Left colon (tissue), 2 donors: ENCODE measurements around the gene TFAP2A. TPM values are rescaled to one million over a fixed set of nuclear protein-coding genes. Genes with fewer than 3 reads are reported as not detected.
A peak's percentile ranks its signal among the peaks of the same experiment; 100 is the strongest.

Experiments
- ATAC-seq: fragments of 200-7000 bp; cut with Tn5 transposase; one replicate; pipeline ENCODE4 v1.9.1; 2020; ENCODE audit warnings: mild to moderate bottlenecking, moderate library complexity
- DNase-seq, 2 donors: peaks; one replicate each; pipeline ENCODE4 v3.0.0-alpha.2; 2020
- intact Hi-C, 2 donors: fragments of 100-400 bp; cut with DNase I in 1 of 2; cut with micrococcal nuclease in 1 of 2; formaldehyde crosslinking; loops; one replicate each; pipeline versions ENCODE4 v1.11.2 to v1.14.0; 2022; cut with DNase I, micrococcal nuclease
- total RNA-seq, 2 donors: library from RNA; stranded (reverse); fragmentation: NEBNext Ultra II Directional; extraction: Animal tissue kit (Norgen Biotek cat#: 25700); gene quantifications; one replicate each; pipeline ENCODE4 v1.2.1, GENCODE V29; 2021
- donor health status: DM: no; HTN: no; CAD: no.
- donor health status: DM: yes; HTN: yes; CAD: no.

TFAP2A gene
- total RNA-seq, 2 donors from 2014 or later, result 0.20 to 0.55 TPM

GRCh38 chr6:10404107-10404798 is 10.6 kb downstream of the TFAP2A start:
- ATAC-seq, result peak; percentile 97
- intact Hi-C loops, result no loop called here
- peak; percentile 92 to 94 for DNase-seq

- DNase-seq, result no peak
- intact Hi-C loops, result no loop called here
- no peak for ATAC-seq
These were observed 11.3 kb downstream of the TFAP2A start for GRCh38 chr6:10403385-10404106.

DNA sequence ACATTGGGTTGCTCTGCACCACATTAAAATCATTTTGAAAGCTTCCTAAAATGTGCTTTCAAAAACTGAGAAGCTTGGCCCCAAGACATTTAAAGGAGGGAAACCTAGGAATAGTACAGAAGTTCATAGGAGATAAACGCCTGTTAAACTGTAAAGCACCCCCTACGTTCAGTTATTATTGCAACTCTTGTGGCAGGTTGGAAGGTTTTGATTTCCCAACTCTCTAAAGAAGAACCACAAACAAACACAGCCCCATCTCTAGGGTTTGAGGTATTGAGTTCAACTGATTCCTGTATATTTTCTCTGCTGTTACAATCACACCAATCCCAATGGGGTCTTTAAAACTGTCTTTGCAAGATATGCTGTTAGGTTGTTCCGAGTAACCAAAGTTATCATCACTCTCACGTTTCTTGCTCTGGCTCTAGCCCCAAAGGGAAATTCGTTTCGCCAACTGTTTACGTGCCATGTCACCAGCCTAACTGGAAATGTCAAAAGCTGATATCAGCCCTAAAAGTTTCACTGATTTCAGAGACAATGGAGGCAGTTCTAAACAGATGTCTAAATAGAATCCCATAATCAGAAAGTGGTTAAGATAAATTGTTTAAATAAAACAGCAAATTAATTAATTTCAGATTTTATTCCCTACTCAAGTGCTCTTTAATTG is 12.1 kb downstream of the TFAP2A start:
- no peak for ATAC-seq
- intact Hi-C loops, result no loop called here
- no peak for DNase-seq

DNA sequence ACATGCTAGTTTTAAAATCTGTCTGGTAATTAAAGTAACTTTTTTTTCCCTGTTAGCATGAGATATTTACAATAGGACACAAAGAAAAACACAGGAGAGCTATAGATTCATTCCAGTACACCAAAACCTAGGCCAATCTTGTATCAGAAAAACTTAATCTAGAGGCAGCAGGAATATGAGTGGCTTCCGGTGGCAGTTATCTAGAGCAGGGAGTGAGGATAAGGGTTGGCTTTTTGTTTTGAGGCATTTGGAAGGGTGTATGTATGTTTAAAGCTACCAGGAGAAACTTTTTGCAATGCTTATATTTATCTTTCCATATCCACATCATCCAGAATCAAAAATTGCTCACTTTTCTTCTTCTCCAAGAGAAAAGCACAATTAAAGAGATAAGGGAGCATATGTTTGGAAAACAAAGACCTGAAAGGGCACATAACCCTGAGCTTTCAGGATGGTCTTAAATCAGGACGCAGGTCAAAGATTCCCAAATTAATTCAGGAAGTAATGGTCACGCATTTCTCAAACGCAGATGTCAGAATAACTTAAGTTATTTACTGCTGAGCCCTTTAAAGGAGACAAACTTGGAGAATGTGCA is 13.1 kb downstream of the TFAP2A start:
- ATAC-seq, result no peak
- DNase-seq, result no peak
- intact Hi-C loops, result no loop called here

- DNase-seq, result no peak
- no peak for ATAC-seq
- intact Hi-C loops, result no loop called here
These were observed 13.8 kb downstream of the TFAP2A start for GRCh38 chr6:10401004-10401536.

DNA sequence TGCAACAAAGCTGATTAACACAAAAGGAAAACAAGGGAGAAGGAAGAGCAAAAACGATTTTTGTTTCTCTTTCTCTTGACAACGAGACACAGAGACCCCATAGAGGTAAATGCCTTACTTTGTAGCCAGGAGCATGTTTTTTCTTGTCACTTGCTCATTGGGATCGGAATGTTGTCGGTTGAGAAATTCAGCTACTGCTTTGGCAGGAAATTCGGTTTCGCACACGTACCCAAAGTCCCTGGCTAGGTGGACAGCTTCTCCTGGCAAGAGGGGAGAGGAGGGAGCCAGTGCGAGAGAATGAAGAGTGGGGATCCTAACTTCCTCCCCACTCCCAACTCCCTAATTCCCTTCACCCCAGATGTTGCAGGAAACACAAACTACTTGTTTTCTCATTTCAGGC is 14.5 kb downstream of the TFAP2A start:
- intact Hi-C loops, result no loop called here
- ATAC-seq (no peak), DNase-seq (no peak)

DNA sequence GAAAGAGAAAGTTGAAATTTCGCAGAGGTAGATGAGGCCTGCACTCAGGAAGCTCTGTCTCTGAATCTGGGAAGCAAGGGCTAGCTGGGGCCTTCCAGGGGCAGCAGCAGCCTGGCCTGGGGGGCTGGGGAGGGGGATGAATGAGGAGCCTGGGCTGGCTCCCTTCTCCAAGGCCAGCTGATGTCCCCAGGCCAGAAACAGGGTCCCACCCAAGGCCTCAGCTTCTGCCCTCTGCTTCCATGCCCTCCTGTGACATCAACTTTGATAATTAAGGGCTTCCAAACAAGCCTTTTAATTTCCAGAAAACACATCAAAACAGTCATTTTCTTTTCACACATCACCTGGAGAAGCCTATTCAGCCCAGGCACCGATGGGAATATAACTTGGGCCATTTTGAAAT is 15.4 kb downstream of the TFAP2A start:
- DNase-seq (no peak), ATAC-seq (no peak)
- intact Hi-C loops, result no loop called here

DNA sequence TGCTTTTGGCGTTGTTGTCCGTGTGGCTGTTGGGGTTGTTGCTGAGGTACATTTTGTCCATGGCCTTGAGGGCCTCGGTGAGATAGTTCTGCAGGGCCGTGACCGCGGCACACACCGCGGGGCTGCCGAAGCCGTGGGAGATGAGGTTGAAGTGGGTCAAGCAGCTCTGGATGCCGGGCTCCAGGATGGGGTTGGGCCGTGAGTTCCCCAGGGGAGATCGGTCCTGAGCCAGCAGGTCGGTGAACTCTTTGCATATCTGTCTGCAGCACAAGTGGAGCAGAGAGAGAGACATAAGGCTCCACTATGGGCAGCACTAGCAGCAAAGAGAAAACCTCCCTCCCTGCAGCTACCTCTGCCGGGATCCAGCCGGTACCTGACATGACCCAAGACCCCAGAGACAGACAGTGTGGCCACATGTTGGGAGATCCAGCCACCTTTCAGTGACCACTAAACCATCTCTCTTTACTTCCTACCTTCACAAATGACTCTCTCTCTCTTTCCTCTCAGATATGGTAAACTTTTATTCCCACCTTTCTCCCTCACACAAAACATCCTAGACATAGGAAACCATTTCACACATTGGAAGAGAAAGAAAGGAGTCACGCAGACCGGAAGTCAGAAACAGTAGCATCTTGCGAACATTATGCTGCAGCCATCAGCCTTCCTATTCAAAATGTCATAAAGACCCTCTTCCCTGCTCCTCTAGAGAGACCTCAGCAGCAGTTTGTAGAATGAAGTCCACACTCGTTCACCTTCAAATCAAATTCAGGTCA is 16.2 kb downstream of the TFAP2A start:
- no peak for DNase-seq
- intact Hi-C loops, result no loop called here
- ATAC-seq, result no peak

DNA sequence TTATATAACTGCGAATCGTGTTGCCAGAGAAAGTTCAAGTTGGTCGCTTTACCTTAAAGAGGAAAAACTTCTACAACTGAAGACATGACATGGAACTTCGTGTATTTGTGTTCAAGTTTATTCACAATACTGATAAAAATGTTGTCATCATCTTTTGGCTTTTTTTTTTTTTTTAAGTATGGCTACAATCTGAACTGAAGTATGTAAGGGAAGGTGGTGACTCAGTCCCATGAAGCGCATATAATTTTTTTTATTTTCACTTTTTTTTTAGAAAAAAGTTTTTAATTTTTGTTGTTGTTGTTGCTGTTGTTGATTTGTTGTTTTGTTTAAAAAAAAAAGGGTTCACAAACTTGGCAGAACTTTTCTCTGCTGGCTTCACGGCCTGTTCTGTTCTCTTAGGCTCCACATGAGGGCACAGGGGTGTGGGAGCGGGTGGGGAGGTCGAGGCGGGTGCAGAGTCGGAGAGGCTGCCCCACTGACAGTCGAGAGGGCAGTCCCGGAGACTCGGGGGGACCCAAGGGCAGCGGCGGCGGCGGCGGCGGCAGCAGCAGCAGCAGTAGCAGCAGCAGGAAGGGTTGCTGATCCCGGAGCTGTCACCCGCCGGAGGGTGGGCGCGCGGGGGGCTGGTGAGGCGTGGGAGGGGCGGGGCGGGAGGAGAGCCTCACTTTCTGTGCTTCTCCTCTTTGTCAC is 17.0 kb downstream of the TFAP2A start:
- intact Hi-C loops, result no loop called here
- DNase-seq (no peak), ATAC-seq (no peak)

GRCh38 chr6:10396785-10397184 is 18.1 kb downstream of the TFAP2A start:
- intact Hi-C loops, result no loop called here
- ATAC-seq, result no peak
- DNase-seq, result no peak

DNA sequence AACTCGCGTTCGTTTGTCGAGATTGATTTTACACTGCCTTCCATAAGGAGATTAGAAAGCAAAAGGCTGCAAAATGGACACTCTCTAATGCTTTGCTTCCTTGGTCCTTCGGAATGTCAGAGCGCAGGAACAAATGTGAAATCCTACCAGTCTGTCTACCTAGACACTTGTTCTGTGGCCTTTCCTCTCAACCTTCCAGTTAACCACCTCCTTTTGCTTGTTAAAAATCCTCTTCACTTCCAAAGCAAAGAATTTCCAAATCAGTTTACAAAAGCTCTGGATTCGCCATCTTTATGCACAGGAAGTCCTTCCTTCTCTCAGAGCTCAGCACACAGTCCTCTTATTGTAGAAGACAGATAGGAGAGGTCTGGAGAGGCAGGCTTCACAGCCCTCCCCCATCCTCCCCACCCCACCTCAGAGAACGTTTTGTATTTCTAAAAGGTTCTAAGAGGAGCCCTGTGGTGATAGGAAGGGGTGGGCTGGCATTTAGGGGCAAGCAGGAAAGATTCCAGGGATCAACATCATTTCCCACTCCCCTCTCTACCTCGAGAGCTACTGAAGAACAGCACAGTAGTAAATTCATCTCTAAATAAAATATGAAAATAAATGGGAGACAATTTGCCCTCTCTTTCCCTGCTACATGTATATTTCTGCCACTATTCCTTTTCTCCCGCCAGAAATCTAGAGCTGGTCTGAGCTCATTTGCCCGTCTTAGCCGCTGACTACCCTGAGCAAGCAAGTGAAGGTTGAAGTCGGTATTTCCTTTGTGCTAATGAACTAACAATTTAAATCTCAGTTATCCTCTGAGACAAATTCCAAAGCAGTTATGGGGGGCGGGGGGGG is 18.9 kb downstream of the TFAP2A start:
- intact Hi-C loops, result no loop called here
- DNase-seq, result no peak
- ATAC-seq, result no peak

DNA sequence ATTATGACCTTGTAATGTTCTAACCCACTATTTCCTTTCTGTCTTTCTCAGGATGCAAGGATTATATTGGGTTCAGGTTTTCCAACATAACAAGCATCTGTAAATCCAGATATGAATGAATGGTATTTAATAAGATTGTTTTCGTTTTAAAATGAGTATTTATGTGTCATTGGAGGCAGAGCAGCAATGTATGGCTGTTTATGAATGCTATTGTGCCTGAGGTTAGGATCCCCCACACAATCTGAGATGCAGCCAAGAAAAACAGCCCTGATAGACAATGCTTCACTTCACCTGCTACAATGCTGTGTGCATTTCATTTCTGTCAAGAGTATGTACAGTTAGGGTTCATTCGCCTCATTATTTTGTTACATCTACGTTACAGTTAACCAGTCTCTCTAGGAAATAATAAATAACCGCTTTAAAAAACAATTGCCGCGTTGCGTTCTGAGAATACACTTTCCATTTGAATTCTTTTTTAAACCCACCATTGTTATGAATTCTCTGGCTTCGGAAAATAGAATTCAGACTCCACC is 19.6 kb downstream of the TFAP2A start:
- ATAC-seq (no peak), DNase-seq (no peak)

DNA sequence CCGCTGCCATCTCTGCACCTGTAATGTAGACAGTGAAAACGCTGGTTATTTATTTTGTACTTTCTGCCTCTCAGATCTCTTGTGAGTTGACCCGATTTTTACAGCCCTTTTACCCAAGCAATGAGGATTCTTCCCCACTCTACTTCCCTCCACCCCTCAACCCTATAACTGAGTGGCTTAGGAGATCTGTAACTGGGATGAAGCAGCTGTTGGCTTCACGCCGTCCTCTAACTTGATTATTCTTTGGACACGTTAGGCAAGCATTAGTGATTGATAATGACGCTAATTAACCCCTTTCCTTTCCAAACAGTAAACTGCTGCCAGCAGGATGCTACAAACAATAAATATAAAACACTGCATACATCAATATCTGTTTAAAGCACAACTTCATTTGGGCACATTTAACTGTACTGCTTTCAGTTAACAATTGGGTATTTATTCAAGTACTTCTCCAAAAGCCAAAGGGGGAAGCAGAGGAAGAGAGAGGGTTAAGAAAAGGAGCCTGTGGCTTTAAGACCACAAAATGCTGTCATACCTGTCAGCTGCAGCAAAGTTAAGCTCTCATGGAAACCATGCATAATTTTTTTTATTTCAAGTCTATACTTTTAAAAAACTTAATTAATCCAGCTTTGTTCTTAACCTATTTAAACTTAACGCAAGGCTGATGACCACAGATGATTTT is 21.2 kb downstream of the TFAP2A start:
- ATAC-seq (no peak), DNase-seq (no peak)

More for the DNA sequence above, 19.6 kb downstream of the TFAP2A start:
- intact Hi-C loops, result no loop called here

DNA sequence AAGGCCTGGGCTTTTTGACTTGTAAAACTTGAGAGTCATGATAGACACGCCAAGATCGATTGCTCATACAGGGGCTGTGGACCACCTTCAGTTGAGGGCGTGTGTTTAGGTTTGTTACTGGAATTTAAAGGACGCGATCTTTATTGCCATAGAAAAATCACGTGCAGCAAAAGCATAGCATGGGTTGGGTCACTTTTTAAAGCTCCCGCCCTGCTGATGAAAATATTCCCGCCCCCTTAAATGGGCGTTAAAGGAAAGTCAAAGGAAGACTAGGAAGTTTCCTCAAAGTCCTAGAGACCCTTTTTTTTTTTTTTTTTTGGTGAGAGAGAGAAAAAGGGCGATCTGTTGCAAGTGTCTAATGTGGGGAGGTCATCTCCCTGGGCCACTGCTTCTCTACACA is 23.1 kb downstream of the TFAP2A start:
- no peak for ATAC-seq
- no peak for DNase-seq
- intact Hi-C loops, result no loop called here

More for the DNA sequence above, 21.2 kb downstream of the TFAP2A start:
- intact Hi-C loops, result no loop called here

- intact Hi-C loops, result no loop called here
- ATAC-seq (no peak), DNase-seq (no peak)
These were observed 23.6 kb downstream of the TFAP2A start for GRCh38 chr6:10391299-10391630.

GRCh38 chr6:10390495-10391298 is 24.2 kb downstream of the TFAP2A start:
- intact Hi-C loops, result no loop called here
- ATAC-seq (no peak), DNase-seq (no peak)
